OCI-M1 (cell line): Measurements from ENCODE around the gene MPND.

ENCODE experiments used
- DNase-seq: peaks from one replicate; lab custom pipeline; 2025; lab: John Stamatoyannopoulos, UW

The MPND gene

GRCh38 chr19:4403005-4403761, 59.8 kb downstream of the MPND start:
- peak; percentile 16 for DNase-seq

- no peak for DNase-seq
Observed at GRCh38 chr19:4405977-4406376, 62.6 kb downstream of the MPND start.

- DNase-seq = no peak
Observed at GRCh38 chr19:4406626-4407025, 63.3 kb downstream of the MPND start.

- no peak for DNase-seq
Observed at GRCh38 chr19:4409123-4409933, 66.0 kb downstream of the MPND start.
